Activated T-helper 9 cell treated with anti-CD3 and anti-CD28 coated beads, Interleukin-2, amount 50 U/mL, for 16 hours (primary cell): Measurements from ENCODE around the gene RNF157.
A peak's percentile ranks its signal among the peaks of the same experiment; 100 is the strongest.
"Not testable (repeated sequence)": the region's sequence is repeated elsewhere in the genome, so short reads cannot be mapped to it uniquely, and the experiment has no call there.

Experiments used
- DNase-seq: peaks from one replicate; pipeline ENCODE4 v3.0.0-alpha.2; 2020; ENCODE audit warnings: low read depth

Gene RNF157

DNA sequence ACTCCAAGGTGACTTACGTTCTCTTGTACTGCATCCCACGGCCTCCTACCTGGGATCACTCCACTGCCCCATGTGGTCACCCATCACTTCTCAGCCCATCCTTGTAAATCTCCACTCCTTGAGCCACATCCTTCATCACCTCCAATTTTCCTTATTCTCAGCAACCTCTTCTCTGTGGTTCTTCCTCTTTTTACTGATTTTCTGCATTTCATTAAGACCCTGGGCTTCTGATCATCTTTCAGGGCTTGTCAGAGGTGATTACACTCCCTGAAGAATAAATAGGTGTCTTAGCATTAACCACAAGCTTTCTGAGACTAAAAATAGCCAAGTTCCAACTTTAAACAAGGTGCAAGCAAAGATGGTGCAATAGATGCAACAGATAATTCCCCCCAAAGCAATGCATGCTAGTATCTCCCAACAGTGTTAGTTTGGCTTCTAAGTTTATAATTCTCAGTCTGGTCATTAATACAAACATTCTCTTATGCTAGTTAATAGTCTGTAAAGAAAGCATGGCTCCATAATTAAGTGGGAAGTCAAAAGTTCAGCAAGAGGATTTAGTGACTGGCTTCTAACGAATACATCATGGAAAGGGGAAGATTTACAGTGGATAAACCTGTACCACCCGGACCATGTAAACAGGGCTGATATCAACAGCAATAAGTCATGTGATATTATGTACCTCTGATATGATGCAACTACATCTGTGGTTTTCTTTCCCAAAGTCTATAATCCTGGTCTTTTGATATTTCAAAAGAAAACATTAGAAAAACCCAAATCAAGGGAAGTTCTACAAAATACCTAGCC, 51.9 kb downstream of the RNF157 start:
- DNase-seq = no peak

GRCh38 chr17:76186774-76187173, 53.5 kb downstream of the RNF157 start:
- not testable (repeated sequence) for DNase-seq

GRCh38 chr17:76184290-76184689, 56.0 kb downstream of the RNF157 start:
- no peak for DNase-seq

DNA sequence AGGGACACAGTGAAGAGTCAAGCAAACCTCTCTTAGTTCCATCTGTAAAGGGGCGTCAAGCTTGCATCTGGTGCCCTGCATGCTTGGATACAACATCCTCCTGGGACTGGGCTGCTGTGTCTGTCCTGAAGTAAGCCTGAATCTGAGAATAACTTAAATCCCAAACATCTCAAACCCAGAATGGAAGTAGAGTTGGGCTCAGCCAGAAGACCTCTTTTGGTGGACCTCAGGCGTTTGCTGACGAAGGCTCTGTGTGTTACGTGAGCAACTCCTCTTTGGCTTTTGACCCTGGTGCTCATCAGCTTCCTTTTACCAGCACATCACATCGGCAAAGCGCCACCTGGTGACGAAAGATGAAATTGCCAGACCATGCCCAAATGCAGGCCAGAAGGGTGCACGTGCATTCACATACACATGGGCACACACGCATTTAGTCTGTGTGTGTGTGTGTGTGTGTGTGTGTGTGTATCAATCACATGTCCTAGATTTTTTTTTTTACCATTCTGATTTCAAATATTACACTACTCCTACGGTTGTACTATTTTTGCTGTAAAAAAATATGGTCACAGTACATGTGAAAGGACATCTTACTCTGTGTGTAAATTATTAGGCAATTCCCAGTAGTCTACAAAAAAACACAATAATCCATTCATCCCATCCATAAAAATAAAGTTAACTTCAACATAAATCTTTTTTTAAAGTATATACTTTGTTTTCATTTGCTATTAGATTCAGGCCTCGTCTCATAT, 58.1 kb downstream of the RNF157 start:
- DNase-seq = peak; percentile 86

- no peak for DNase-seq
Measured at GRCh38 chr17:76179496-76180467, 60.5 kb downstream of the RNF157 start.

GRCh38 chr17:76178124-76178523, 62.2 kb downstream of the RNF157 start:
- no peak for DNase-seq

DNA sequence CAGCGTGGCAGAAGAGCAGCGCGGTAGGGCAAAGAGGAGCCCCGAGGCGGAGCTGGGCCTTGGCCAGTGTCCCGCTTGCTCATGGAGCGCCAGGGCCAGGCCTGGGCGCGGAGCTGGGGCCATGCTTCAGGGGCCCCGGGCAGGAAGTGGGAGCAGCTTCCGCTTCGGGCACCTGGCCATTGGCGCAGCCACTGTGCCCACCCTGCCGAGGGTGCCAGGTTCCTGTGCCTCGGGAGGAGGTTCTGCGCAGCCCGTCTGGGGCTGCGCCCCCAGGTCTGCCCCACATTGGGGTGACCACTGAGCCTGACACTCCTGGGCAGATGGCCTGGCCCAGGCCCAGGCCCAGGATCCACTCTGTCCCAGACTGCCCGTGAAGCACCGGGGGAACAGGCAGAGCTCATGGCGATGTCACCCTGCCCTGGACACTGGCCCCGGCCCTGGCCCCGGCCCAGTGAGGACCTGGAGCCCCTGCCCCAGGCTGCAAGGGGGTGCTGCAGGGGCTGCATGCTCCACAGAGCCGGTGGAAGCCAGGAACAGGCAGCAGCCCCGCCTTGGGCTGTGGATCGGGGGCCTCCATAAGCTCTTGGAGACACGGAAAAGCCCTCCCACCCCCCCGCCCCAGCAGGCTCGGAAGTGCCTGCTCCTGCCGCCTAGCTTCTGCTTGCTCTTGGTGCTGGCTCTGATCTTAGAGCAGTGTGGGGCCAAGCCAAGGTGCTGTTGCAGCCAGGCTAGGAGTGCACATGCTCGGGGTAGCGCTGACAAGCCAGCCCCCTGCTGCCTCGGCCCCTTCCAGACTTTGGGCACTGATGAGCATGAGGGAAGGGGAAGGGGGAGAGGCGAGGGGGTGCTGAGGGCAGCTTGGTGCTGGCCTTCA, 63.4 kb downstream of the RNF157 start:
- DNase-seq = no peak

DNA sequence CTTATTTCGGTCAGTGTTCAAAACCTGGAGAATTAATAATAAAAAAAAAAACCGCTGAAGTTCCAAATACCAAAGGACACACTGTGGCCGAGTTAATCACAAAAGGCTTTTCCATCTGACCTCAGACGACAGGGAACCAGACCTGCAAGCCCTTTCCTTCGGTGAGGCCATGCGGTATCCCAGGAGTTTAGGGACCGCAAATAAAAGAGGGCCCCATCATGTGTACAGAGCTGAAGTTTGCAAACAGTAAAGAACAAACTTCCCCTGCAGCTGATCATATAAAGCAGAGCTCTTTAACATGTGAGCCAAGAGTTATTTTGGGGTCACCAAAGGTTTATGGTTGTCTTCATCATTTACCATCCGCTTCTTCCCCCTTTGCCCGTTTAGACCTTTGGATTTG, 66.3 kb downstream of the RNF157 start:
- no peak for DNase-seq

DNA sequence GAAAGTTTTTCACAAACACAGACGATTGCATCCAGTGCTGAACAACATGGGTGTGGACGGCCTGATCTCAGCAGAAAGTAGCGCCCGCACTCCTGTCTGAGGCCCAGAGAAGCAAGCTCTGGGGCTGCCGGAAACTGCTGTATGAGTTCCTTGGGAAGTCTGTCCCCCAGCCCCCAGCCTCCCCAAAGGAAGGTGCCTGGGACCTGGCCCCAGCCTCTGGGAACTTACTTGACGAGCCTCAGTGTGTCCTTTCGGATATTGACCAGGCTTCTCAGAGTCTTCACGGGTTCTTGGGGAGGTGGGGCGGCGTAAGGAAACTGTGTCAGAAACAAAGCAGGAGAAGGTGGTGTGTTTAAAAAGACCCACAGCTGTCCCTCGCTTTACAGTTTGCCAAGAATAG, 66.8 kb downstream of the RNF157 start:
- no peak for DNase-seq

GRCh38 chr17:76171706-76172105, 68.6 kb downstream of the RNF157 start:
- no peak for DNase-seq

DNA sequence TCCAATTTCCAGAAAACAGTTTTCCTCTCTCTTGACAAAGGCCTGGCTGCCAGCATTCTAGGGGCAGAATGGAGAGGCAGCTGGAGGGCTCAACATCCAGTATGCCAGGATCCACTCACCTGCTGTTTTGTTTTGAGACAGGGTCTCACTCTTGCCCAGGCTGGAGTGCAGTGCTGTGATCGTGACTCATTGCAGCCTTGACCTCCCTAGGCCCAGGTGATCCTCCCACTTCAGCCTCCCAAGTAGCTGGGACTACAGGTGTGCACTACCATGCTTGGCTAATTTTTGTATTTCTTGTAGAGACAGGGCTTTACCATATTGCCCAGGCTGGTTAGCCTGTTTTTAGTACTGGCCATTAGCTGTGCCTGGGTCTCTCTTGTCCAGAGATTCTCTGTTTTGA, 70.2 kb downstream of the RNF157 start:
- DNase-seq = no peak

DNA sequence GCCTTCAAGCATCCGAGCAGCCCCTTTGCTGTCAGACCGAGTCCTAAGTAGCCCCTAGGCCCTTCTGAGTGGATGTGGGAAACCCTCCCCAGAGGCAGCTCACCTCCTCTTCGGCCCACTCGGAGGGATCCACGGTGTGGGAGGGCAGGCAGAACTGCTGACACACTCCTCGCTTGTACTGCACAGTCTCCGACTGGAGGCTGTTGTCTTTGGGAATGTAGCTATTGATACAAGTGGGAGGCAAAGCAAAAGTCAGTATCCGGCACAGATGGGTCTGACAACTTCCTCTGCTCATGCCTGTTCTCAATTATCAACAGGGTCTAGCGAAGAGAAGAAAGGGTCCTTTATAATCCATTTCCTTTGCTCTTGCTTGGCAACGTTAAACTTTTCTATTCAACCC, 73.4 kb downstream of the RNF157 start:
- no peak for DNase-seq

GRCh38 chr17:76166168-76166567, 74.1 kb downstream of the RNF157 start:
- DNase-seq = no peak

DNA sequence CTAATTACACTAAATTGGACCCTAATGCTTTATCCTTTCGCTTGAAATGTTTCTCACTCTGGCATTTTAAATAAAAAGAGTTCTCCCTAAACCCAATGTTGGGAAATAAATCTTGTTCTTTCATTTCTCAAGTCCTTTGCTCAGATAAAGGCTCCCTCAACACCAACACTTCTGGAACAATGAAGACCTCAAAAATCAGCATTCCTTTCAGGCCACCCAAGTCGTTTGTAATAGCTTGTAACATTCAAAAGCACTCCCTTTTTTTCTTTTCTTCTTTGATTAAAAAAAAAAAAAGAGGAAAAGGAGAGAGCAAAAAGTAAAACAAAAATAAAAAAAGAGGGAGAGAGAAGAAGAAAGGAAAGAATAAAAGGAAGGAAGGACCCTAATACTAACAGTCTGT, 76.0 kb downstream of the RNF157 start:
- DNase-seq = no peak

- DNase-seq = no peak
Measured at GRCh38 chr17:76163919-76164318, 76.4 kb downstream of the RNF157 start.

DNA sequence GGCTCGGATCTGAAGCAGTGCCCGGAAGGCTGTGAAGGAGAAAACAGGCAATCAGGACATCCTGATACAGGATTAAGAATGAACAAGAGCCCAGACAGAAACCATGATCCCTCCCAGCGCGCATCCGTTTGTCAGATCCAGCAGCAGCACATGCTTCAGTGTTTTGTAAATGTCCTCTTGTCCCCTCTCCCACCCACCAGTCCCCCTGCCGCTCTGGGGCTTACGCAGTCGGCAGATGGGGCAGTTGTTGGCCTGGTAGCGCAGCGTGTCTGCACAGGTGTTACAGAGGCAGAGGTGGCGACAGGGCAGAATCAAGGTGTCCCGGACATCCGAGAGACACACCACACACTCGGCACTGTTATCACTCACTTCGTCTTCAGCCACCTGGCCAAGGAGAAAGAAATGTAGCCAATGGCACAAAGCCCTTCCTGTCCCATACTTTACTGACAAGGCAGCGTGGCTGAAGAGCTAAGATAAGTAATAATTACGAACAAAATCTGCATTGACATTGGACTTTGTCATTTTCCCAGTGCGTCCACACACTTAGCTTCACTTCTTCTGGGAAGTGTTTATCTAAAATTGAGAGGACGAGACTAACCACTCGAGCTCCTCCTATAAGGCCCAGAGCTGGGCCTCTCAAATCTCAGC, 78.5 kb downstream of the RNF157 start:
- DNase-seq = no peak

GRCh38 chr17:76160896-76161528, 79.3 kb downstream of the RNF157 start:
- DNase-seq = no peak

DNA sequence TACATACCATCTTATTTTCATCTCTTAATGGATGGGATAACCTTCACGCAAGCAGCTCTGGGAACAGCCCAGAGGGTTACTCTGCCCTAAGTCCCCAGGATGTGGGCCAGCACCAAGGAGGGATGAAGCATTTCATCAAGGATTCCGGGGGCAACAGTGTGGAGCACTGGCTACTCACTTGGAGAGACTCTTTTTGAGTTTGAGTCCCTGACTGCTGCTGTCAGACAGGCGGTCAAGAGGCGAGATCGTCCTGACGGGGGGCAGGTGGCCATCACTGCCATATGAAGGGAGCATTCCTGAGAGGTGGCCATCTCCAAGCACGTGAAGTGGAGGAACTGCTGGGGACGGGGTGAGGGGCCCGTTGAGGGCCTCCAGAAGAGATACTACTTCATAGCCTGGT, 81.1 kb downstream of the RNF157 start:
- no peak for DNase-seq

DNA sequence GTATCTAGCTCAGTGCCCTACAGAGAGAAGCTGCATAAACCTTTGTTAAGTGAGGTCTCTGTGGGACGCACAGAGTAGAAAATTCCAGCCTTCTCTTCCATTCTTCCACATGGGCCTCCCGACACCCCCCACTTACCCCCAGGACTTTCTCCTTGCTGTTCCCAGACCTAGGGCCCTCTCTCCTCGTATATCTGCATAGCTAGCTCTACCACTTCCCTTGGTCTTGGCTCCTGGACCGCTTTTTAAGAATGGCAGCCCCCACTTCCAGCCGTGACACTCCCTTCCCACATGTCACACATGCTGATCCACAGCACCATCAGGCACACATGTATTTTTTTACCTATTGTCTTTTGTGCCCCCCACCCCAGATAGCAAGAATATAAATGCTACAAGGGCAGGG, 82.5 kb downstream of the RNF157 start:
- no peak for DNase-seq

- no peak for DNase-seq
Measured at GRCh38 chr17:76156662-76156991, 83.7 kb downstream of the RNF157 start.
